GM19035 (cell line): ENCODE data around the gene GADD45GIP1.
A peak's percentile ranks its signal among the peaks of the same experiment; 100 is the strongest.

Experiments used
- ATAC-seq: cut with Tn5 transposase; IDR thresholded peaks from one replicate; pipeline ENCODE4 v1.9.1; 2021; ENCODE audit not compliant: unreplicated experiment

Gene GADD45GIP1

DNA sequence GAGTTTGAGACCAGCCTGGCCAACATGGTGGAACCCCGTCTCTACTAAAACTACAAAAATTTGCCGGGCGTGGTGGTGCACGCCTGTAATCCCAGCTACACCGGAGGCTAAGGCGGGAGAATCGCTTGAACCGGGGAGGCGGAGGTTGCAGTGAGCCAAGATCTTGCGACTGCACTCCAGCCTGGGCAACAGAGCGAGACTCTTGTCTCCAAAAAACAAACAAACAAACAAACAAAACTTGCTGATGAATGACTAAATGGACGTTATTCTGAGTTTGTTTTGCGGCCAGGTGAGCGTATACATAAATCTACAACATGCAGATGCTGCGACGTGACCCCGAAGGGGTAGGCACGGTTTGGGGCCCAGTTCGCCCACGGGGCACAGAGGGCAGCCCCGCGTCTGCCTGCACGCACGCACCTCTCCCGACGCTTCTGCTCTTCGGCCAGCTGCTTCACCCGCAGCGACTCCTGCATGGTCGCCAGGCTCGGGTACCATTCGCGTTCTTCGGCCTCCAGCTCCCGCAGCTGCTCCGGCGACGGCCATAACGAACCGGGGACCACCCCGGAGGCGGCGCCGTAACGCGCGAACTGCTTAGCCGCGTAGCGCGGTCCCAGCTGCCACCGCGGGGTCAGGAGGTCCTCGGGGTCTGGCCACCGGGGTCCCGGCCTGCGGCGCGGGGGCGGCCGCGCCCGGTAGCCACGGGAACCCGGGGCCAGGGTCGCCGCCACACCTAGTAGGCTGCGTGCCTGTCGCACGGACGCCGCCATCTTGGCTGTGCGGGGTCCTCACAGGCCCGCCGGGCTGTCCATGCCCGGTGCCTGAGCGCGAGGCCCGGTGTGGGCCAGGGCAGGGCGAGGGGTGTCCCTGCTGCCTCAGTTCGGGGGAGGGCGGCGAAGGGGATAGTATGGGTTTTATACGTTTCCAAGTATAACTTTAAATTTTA is at the start of gene GADD45GIP1:
TSS of gene GADD45GIP1 (minus strand) at position 778 of the 943 bp plus-strand sequence. CDS start at position 767, 11 bp downstream.
- peak; percentile 79 for ATAC-seq

DNA sequence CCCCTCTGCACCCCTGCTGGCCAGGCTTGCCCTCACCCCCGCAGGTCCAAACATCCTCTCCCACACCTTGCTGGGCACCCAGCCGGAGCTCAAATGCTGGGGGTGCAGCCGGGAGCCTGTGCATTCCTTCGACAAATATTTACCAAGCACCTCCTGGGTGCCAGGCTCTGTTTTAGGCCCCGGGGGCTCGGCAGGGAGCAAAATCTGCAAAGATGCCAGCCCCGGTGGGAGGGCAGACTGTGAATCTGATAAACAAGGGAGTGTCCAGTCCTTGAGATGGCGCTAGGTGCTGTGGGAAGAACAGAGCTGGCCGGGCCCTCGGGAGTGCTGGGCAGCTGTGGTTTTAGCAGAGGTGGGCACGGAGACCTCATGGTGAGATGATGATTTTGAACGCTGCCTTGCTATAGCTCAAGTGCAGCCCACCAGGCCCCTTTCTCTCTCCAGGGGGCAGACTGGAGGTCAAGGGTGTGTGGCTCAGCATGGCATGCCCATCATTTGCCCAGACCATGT is 48.9 kb upstream of the GADD45GIP1 start:
- no peak for ATAC-seq

DNA sequence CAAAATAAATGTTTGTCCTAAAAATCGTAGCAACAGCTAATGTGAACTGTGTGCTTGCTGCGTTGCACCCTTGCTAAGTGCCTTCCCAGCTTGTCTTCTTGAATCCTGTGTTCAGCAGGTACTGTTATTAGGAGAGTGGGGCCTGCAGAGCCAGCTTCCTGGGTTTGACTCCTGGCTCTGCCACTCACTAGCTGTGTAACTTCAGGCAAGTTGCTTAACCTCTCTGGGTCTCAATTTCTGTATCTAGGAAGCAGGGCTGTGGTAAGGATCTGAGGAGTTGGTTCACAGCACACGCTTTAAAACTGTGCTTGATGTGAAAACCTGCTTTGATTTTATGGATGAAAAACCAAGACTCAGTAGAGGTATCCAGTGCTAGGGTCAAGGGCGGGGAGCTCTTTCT is 48.2 kb upstream of the GADD45GIP1 start:
- ATAC-seq, result no peak

DNA sequence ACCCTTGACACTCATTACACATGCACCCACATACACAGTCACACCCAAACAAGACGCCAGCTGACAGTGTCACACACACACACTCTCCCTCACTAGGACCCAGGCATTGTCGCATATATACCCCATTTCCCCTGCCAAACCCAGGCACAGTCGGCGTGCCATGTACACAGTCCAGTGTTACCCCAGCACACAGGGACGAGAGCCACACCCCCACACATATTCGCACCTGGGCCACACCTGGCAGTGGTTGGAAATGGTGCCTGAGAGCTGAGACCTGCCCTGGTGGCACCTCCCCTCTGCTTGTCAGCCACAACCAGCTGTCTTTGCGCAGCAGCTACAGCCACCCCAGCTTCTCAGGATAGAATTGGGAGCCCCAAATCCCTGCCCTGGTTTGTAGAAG is 47.2 kb upstream of the GADD45GIP1 start:
- no peak for ATAC-seq

DNA sequence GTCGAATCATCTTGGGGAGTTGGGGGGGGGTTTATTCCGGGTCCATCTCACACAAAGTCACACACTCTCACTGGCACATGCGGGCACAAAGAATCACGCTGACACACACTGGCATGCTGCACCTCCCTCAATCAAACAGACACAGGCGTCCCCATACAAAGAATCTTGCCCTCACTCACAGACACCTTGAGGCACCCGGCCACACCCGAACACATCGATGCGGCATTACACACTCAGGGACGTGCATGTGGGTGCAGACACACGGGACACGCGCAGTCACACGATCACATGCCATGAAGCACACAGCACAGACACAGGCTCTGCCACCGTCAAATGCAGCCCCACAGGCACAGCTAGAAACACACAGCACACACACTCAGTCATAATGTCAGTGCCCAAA is 46.1 kb upstream of the GADD45GIP1 start:
- no peak for ATAC-seq

DNA sequence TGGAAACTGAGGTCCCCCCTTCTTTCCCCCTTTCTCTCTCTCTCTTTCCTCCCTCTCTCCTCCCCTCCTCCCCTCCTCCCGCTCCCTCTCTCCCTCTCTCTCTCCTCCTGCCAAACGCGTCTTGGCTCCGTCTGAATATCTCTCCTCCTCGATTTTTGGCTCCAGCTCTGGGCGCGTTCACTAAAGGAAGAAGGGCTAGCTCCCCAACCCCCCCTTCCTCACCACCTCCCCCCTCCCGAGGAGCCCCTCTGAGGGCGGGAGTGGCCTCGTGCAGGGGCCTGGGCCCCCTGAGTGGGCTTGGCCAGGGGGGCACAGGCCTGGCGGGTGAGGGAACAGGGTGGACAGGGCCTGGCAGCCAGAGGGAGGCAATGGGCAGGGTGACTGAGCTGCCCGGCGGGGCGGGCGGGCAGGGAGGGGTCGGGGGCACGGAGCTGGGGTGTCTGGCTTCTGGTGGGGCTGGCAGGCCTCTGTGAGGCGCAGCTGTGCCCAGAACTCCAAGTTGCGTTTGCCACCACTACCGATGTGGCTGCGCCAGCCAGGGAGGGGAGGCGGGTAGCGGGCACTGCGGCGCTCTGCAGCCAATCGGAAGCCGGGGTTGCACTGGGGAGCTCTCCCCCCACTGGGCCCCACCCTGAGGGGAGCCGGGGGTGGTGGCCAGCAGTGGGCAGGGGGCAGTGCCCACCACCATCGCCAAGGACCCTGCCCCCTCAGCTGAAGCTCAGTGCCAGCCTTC is 45.3 kb upstream of the GADD45GIP1 start:
- no peak for ATAC-seq

DNA sequence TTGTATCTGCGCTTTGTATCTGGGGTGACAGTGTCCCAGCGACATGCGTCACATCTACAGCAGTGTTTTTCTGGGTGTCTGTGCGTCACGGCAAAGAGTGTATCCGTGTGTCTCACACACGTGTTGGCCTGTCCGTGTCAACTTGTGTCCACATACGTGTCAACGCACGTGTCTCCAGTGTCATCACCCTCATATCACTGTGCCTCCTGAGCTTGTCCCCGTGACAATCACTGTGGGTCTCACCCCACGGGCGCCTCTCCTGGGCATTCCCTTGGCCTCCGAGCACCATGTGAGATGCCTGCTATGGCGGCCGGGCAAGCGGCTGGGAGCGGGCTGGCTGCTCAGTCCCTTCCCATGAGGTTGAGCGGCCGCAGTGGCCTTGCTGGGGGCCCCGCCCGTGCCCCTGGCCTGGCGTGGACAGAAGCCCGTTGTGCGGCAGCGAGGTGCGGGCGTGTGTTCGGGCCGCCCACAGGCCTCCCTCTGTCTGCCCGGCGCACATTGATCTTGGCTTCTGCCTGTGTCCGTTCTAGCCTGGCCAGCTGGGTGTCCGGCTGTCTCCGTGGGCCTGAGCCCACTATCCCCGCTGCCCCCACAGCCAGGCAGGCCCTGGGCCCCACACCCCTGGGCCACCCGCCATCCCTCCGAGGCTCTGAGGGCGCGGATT is 44.6 kb upstream of the GADD45GIP1 start:
- ATAC-seq, result no peak

DNA sequence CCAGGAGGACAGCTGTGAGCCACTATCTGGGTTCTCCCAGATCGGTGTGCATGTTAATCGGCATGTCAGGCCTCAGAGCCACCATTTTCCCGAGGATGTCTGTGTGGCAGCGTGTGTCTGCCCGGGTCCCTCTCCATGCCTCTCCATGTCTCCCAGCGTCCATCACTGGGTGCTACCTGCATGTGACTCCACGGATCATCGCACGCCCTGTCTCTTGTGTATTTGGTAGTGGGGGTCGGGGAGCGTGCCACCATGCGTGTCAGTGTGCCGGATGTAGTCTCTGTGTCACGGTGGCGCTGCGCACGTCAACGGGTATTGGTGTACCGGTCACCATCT is 44.1 kb upstream of the GADD45GIP1 start:
- ATAC-seq, result no peak

DNA sequence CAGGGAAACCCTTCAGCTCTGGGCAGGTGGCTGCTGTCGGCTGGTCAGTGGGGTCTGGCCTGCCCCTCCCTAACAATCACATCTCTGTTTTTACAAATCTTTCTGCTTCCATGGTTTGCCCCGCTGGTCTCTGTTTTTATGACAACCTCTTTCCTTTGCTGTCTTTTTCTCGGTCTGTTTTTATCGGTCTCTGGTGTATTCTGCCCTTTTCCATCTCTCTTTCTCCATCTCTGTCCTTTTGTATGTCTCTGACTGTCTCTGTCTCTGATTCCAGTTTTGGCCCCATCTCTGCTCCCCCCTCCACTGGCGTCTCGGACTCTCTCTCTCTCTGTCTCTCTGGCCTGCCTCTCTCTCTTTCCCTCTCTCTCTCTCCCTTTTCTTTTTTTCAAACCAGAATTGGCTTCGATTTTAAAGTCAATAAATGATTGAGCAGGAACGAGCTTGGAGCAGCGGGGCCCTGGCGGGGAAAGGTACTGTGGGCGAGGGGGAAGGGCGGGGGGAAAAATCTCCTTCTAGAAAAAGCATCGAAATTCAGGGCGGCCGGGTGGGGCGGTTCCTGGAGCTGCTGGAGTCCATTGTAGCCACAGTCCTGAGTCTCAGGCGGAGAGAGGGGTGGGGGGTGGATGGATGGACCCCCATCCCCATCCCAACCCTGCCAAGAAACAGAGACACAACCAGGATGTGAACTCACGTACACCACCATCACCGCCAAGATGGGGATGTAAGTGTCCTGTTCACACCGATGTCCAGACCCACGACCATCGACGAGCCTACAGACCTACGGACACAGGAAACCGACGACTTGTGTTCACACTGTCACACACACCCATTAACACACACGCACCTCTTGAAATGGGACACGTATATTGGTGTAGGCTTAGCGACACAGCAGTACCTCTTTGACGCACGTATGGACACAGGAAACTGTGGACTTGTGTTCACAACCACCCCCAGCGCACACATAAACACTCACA is 41.2 kb upstream of the GADD45GIP1 start:
- ATAC-seq, result no peak

DNA sequence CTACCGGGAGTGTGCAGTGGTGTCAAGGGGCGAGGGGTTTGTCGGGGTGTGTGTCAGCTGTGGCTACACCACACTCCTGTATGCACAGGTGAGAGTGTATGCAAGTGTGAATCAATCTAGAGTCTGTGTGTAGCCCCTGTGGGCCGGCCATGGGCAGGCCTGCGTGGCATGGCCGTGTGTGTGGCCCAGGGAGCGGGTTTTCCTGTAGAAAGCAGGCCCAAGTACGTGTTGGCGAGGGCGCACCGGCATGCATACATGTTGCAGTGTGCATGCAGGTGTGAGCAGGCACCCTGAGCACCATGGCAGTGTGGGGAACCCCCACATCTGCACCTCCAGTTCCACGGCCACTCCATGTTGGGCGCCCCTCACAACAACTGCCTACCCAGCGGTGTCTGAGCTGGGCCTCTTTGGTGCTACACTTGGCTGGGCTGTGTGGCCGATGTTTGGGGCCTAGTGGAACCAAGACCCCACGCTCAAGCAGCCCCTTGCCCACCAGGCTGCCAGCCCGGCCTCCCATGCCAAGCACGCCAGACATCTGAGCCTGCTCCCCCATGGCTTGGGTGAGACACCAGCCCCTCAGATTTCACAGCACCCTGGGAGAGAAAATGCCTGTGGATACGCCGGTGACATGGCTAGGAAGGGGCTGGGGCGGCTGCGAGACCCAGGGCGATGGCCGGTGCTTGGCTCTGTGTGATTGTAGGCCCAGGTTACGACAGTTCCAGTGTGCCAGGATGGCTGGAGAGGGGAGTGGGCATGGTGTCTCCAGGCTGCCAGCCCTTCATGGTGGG is 40.4 kb upstream of the GADD45GIP1 start:
- no peak for ATAC-seq

DNA sequence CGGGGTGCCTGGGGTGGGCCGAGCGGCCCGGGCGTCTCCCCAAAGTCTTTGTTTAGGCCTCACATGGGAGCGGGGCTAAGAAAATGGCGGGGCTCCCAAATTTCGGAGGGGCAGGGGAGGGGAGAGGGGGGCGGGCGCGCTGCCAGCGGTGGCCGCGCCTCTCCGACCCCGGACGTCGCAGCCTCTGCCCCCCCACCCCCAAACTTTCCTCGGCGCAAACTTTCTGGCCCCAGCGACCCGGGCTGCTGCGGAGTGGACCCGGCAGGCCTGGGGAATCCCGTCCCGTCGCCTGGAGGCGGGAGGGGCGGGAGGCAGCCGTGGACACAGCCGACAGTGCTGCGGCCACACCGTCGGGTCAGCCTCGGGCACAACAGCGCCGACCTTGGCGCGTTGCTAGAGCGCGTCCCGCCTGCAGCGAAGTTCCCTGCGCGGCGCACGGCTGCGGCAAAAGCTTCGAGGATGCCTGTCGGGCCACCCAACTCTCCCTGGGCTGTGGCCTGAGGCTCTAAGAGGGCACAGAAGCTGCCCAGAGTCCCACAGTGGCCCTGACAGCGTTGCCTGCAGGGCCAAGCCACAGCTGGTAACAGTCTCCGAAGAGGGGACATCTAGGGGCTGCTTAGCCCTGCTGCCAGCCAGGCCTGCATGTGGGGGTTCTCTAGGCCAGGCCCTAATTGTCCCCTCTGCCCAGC is 39.5 kb upstream of the GADD45GIP1 start:
- ATAC-seq, result no peak

DNA sequence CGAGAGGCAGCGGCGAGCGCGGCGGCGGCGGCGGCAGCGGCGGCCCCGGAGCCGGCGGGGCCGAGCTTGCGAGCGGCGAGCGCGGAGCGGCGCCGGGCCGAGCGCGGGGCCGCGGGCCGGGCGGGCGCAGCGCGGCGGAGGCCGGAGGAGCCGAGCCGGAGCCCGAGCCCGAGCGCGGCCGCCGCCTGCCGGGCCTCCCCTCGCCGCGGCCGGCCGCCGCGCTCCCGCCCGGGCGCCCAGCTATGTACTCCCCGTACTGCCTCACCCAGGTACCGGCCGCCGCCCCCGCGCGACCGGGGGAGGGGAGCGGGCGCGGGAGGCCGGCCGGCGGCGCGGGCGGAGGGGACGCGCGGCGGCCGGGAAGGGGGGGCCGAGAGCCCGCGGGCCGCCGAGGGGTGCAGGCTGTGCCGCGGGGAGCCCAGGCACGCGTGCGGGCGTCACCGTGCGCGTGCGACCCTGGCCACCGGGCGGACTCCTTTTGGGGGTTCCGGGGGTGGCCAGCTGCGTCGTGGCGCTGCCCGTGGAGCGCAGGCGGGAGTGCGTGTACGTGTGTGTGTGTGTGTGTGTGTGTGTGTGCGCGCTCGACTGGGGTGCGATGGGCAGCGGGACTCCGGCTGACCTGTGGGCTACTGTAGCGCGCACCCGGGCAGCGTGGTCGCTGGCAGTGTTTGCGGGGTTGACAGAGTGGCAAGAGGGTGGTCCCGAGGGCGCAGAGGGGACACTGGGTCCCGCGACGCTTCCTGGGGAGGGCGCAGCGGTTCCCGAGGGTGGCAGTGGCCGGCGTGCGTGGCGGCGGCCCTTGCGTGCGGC is 38.8 kb upstream of the GADD45GIP1 start:
- ATAC-seq, result no peak

DNA sequence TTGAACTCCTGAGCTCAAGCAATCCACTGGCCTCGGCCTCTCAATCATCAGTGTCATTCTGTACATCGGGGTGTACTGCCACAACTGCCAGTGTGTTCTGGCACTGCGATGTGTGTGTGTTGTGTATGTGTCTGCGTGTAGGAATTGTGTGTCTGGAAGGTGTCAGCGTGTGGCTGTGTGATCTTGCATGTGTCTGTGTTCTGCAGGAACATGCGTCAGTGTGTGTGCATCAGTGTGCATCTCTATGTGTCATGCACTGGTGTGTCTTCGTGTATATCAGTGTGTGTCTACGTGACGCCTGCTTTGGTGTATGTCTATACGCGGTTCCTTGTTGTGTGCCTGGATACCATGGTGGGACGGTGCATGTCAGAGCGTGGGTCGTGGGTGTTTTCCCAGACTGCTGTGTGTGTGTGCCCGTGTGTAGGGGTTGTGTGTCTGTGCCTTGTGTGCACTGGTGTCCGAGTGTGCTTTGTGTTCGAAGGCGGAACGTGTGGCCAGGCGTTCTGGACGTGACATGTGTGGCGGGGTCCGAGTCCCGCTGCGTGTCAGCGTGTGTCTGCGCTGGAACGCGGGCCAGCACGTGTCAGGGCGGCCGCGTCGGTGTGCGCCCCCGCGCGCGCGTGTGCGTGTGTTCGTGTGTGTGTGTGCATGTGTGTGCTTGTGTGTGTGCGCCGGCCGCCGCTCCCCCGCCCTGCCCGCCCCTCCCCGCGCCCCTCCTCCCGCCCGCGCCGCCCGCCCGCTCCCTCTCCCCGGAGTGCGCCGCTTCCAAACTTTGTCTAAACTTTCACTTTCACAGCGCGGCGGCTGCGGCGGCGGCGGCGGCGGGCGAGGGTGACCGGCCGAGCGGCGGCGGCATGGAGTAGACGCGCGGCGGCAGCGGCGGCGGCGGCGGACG is 37.9 kb upstream of the GADD45GIP1 start, which contains the start of gene NFIX:
TSS of gene NFIX (plus strand) at position 775 of the 895 bp plus-strand sequence. CDS start 363 bp downstream, outside the sequence.
- no peak for ATAC-seq

DNA sequence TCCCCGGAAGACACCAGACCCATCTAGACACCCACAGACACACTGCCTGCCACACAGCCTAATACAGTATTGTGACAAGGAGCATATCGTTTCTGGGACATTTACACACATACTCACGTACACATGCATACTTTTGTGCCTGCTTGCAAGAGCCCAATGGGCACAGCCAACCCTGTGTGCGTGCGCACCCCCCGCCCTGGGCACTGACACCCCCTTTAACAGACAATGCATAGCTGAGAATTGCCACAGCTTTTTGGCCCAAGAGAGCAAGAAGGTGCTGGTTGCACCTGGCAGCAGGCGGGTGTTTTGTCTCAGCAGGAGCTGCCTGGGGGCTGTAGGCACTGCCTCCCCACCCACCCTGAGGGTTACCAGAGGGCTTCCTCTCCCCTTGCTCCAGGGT is 36.5 kb upstream of the GADD45GIP1 start:
- ATAC-seq, result no peak

DNA sequence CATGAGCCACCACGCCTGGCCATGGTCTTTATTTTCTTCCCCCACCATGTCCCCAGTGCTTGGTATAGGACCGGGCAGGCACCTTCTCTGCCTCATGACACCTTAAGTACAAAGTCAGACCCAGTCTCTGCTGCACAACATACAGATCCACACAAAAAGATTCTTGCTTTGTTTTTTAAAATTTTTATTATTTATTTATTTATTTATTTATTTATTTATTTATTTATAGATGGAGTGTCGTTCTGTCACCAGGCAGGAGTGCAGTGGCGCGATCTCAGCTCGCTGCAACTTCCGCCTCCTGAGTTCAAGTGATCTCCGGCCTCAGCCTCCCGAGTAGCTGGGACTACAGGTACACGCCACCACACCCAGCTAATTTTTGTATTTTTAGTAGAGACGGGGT is 35.7 kb upstream of the GADD45GIP1 start:
- ATAC-seq, result no peak

DNA sequence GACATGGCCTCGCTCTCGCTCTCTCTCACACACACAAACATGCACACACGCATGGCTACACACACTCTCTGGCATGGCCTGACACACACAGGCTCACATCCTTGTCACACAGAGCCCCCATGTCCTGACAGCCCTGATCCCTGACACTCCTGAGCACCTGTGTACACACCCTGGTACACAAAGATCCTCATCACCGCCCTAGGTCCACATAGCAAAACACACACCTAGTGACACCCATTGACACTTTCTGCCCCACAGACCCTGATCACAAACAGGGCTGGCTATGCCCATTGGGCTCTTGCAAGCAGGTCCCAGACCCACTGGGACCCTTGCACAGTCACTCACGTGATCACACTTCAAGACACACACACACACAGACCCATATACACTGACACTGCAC is 34.3 kb upstream of the GADD45GIP1 start:
- ATAC-seq, result no peak

DNA sequence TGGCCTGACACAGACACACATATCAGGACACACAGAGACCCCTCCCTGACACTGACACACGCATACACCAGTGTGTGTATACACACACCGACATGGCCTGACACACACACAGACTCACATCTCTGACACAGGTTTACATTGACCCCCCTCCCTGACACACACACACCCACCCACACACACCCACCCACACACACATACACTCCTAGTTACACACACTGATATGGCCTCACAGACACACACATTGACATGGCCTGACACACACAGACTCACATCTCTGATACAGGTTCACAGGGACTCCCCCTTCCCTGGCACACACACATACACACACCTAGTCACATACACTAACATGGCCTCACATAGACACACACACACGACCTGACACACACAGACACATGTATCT is 33.8 kb upstream of the GADD45GIP1 start:
- ATAC-seq, result no peak
